ENCODE measurements around the gene OR1M1. TPM values are rescaled to one million over a fixed set of nuclear protein-coding genes. Genes with fewer than 3 reads are reported as not detected.
"Not testable (repeated sequence)": the region's sequence is repeated elsewhere in the genome, so short reads cannot be mapped to it uniquely, and the experiment has no call there.

Gene OR1M1
- total RNA-seq, 1 experiment from 2014 or later: not detected

- in situ Hi-C loops (cut with HindIII; ENCODE audit: low pct_unique_long_range_greater_than_20kb, low sequenced_read_pairs): no loop called here
- peak; percentile 53 for DNase-seq (ENCODE audit: low read depth)
Observed at GRCh38 chr19:9070066-9070465, 16.8 kb upstream of the OR1M1 start.

DNA sequence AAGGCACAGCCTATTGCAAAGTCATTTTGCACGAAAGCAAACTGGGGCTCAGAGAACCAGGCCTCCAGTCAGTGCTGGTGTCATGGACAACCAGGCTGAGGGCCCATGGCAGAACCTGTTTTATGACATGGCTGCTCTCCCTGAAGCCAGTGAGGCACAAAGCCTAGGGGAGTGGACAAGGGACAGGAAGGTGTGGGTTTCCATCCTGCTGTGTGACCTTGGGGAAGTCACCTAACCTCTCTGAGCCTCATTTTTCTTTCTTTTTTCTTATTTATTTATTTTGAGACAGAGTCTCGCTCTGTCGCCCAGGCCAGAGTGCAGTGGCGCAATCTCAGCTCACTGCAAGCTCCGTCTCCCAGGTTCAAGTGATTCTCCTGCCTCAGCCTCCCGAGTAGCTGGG is 15.1 kb upstream of the OR1M1 start:
- in situ Hi-C loops (cut with HindIII; ENCODE audit: low pct_unique_long_range_greater_than_20kb, low sequenced_read_pairs); DNase-seq (ENCODE audit: low read depth): not testable (repeated sequence)

DNA sequence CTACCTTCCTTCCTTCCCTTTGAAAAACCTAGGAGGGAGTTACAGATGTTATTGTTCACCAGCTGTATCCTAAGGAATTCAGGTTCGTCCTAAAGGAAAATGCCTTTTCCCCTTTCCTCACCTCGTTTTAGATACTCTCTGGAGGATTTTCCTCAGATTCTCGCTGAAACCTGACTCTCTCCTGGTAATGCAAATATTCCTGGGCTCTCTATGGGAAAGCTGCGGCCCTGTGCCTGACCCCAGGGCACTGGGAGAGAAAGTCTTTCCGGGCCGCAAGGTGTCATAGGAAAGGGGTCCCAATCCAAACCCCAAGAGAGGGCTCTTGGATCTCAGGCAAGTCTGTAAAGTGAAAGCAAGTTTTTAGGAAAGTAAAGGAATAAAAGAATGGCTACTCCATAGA is 13.1 kb upstream of the OR1M1 start:
- in situ Hi-C loops (cut with HindIII; ENCODE audit: low pct_unique_long_range_greater_than_20kb, low sequenced_read_pairs): no loop called here
- DNase-seq (ENCODE audit: low read depth): no peak

DNA sequence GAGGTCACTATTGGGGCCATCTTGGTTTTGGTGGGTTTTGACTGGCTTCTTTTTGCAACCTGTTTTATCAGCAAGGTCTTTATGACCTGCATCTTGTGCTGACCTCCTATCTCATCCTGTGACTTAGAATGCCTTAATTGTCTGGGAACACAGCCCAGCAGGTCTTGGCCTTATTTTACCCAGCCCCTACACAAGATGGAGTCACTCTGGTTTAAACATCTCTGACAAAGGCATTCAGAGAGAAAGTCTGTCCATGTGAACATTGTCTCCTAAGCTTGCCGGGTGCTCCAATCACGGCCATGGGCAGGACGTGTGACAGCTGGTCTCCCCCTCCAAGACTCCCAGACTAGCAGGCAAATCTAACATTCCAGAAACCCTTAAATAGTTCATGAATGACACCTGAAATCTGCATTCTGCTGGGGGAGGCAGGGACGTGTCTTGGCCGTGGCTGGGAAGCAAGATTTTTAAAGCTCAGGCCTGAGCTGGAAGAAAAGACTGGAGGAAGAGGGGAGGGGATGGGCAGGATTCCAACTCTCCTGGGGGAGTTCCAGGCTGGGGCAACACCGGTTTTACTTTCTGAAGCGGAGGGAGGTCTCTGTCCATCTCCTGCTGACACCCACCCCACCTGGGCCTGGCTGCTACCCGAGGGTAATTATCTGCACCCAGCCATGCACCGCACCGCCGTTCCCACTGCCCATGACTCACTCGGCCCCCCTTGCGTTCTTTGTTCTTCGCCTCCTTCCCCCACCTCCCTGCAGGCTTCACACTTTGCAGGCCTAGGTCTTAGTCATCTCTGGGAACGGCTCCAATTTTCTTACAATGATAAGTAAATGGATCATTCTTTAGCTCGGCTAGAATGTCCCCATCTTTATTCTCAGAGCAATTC is 11.6 kb upstream of the OR1M1 start:
- in situ Hi-C loops (cut with HindIII; ENCODE audit: low pct_unique_long_range_greater_than_20kb, low sequenced_read_pairs): no loop called here
- DNase-seq (ENCODE audit: low read depth): peak; percentile 99

- DNase-seq (ENCODE audit: low read depth): no peak
- in situ Hi-C loops (cut with HindIII; ENCODE audit: low pct_unique_long_range_greater_than_20kb, low sequenced_read_pairs): no loop called here
Observed at GRCh38 chr19:9076901-9077300, 10.0 kb upstream of the OR1M1 start.

DNA sequence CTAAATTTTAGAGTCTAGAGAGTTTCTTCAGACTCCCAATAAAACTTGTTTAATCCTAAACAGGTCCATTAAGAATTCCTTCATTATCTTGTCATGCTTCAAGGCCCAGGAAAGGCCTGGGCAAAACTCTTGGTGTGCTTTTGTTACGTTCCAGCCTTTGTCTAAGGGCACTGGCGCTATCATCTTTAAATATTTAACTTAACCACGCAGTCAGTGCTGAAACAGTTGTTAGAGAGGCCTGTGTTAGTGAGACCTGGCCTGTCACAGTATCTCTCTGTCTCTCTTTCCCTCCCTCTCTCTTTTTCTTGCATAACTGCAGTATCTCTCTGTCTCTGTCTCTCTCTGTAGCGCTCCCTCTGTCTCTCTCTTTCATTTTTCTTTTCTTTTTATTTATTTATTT is 8.2 kb upstream of the OR1M1 start:
- in situ Hi-C loops (cut with HindIII; ENCODE audit: low pct_unique_long_range_greater_than_20kb, low sequenced_read_pairs): no loop called here
- DNase-seq (ENCODE audit: low read depth): peak; percentile 79

DNA sequence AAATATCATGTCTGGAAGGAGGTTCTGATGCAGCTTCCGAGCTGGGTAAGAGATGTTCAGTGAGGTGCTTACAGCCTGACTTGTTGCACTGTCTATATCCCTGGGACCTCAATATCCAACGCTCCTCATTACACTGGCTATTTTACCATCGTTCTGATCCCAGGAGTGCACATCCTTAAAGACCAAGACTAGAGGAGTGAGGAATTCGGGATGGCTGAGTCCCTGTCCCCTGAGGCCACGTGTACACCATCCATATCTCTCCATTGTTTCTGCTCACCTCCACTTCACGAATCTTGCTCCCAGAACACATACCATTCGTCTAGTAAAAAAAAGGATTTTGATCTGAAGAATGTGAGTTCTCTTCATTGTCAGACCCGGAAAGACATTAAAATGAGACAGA is 20.5 kb downstream of the OR1M1 start, which contains the start of gene OR7G2:
TSS of gene OR7G2 (minus strand) at position 101 of the 400 bp plus-strand sequence. CDS start 4,232 bp downstream, outside the sequence.
- in situ Hi-C loops (cut with HindIII; ENCODE audit: low pct_unique_long_range_greater_than_20kb, low sequenced_read_pairs): no loop called here
- no peak for DNase-seq (ENCODE audit: low read depth)

- DNase-seq (ENCODE audit: low read depth): no peak
- in situ Hi-C loops (cut with HindIII; ENCODE audit: low pct_unique_long_range_greater_than_20kb, low sequenced_read_pairs): no loop called here
Observed at GRCh38 chr19:9109959-9110358, 23.1 kb downstream of the OR1M1 start.

DNA sequence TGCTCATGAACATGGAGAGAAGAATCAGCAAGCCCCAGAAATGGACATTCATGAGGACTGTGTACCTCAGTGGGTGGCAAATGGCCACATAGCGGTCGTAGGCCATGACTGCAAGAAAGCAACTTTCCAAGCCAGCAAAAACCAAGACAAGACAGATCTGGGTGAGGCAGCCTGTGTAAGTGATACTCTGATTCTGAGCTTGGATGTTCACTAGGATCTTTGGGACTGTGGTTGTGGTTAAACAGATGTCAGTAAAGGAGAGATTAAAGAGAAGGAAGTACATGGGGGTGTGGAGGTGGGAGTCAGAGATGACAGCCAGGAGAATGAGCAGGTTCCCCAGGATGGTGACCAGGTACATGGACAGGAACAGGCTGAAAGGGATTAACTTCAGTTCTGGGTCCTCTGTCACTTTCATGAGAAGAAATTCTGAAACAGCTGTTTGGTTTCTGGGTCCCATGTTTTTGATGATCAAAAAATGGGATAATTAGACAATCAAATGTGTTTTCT is 28.5 kb downstream of the OR1M1 start, which contains the start of gene OR7G1:
TSS of gene OR7G1 (minus strand) at position 457 of the 507 bp plus-strand sequence. CDS start at position 457, 0 bp downstream.
- DNase-seq (ENCODE audit: low read depth): no peak
- in situ Hi-C loops (cut with HindIII; ENCODE audit: low pct_unique_long_range_greater_than_20kb, low sequenced_read_pairs): no loop called here

DNA sequence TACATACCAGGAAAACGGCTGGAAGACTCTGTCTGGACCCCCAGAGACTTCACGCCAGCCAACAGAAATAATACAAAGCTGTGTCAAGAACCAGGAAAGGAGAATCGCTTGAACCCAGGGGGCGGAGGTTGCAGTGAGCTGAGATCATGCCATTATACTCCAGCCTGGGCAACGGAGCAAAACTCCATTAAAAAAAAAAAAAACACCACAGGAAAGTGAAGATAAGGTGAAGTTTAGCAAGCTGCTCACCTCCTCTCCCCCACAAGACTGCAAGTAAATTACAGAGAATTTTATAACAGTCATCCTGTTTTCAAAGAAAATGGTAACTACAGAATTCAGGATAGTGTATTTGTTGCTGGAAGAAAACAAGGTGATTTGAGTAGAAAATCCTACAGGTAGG is 29.7 kb downstream of the OR1M1 start:
- in situ Hi-C loops (cut with HindIII; ENCODE audit: low pct_unique_long_range_greater_than_20kb, low sequenced_read_pairs): no loop called here
- no peak for DNase-seq (ENCODE audit: low read depth)

DNA sequence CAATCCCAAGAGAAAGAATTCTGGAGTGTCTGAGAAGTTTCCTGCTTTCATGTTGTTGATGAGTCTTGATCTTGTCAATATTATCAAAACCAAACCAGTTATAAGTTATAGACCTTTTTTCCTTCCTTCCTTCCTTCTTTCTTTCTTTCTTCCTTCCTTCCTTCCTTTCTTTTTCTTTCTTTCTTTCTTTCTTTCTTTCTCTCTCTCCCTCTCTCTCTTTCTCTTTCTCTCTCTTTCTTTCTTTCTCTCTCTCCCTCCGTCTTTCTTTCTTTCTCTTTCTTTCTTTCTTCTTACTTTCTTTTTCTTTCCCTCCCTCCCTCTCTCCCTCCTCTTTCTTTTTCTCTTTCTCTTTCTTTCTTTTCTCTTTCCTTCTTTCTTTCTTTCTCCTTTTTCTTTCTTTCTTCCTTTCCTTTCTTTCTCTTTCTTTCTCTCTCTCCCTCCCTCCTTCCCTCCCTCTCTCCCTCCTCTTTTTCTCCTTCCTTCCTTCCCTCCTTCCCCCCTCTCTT is 40.1 kb downstream of the OR1M1 start, which contains the start of gene OR7G3:
TSS of gene OR7G3 (minus strand) at position 51 of the 506 bp plus-strand sequence. CDS start at position 51, 0 bp downstream.
- DNase-seq (ENCODE audit: low read depth): no peak
- in situ Hi-C loops (cut with HindIII; ENCODE audit: low pct_unique_long_range_greater_than_20kb, low sequenced_read_pairs): no loop called here

GRCh38 chr19:9128171-9128570 is 41.3 kb downstream of the OR1M1 start:
- in situ Hi-C loops (cut with HindIII; ENCODE audit: low pct_unique_long_range_greater_than_20kb, low sequenced_read_pairs): no loop called here
- peak; percentile 2 for DNase-seq (ENCODE audit: low read depth)

DNA sequence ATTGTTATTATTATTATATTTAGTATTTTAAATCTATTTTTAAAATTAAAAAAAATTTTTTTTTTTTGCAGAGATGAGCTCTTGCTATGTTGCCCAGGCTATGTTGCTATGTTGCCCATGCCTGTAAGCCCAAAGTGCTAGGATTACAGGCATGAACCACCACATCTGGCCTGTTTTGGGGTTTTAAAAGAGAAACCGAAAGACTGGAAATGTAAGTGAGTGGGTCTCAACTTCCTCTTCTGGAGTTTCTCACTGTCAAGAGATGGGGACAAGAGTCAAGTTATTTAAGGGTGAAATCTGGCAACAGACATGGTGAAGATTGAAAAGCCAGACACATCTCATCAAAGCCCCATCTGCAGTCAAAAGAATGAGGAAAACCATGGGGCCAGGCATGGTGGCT is 44.1 kb downstream of the OR1M1 start:
- in situ Hi-C loops (cut with HindIII; ENCODE audit: low pct_unique_long_range_greater_than_20kb, low sequenced_read_pairs): no loop called here
- DNase-seq (ENCODE audit: low read depth): no peak

GRCh38 chr19:9132422-9132821 is 45.6 kb downstream of the OR1M1 start:
- DNase-seq (ENCODE audit: low read depth): peak; percentile 56
- in situ Hi-C loops (cut with HindIII; ENCODE audit: low pct_unique_long_range_greater_than_20kb, low sequenced_read_pairs): no loop called here

GRCh38 chr19:9139609-9140158 is 52.8 kb downstream of the OR1M1 start:
- in situ Hi-C loops (cut with HindIII; ENCODE audit: low pct_unique_long_range_greater_than_20kb, low sequenced_read_pairs): no loop called here
- DNase-seq (ENCODE audit: low read depth): no peak

GRCh38 chr19:9140159-9140874 is 53.5 kb downstream of the OR1M1 start, which contains the start of gene ZNF317:
ZNF317 (plus strand) TSS chr19:9140397; CDS start chr19:9156017, 15,620 bp downstream.
- DNase-seq (ENCODE audit: low read depth): peak; percentile 72
- in situ Hi-C loops (cut with HindIII; ENCODE audit: low pct_unique_long_range_greater_than_20kb, low sequenced_read_pairs): no loop called here

GRCh38 chr19:9144920-9145319 is 58.1 kb downstream of the OR1M1 start:
- no peak for DNase-seq (ENCODE audit: low read depth)
- in situ Hi-C loops (cut with HindIII; ENCODE audit: low pct_unique_long_range_greater_than_20kb, low sequenced_read_pairs): no loop called here
